ENCODE results near the gene SINHCAF. TPM values are rescaled to one million over a fixed set of nuclear protein-coding genes. Genes with fewer than 3 reads are reported as not detected.

The SINHCAF gene
- total RNA-seq, 1 experiment from 2014 or later: 497 TPM

DNA sequence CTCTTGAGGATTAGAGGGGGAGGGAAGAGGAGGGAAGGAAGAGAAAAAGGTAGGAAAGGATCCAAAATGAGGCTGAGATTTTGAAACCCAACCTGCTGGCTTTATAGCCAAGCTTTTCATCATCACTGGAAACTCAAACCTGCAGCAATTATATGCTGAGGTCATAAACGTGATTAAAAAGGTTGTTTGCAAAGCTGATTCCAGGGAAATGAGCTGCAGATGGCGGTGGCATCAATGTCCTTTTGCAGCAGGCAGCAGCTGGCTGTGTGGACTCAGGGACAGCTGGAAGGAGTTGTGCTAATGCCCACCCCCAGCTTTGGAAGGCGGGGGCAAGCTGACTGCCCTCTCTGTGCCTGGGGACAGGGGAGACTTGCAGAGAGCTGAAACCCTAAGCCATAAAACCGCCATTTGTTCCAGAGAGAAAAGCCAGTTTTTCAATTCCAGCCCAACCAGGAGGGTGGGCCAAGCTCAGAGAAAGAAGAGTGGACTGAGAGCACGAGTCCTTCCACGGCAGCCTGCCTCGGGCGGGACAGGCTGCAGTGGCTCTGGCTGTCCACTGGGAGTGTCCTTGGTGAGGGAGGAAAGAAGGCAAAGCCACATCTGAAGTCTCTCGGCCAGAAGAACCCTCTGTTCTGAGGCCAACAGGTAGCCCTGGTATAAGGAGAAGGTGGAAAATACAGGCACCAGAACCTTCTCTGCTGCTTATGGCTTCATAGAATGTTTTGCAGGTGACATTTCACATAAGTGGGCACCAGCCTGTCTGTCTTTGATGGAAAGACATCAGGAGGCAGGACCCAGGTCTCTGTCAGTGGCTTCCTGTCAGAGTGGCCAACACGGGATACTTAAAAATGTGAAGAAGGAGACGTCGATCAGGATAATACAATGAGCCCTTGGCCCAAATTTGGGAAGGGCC, 90.7 kb downstream of the SINHCAF start:
- Mint-ChIP-seq H3K4me1 (peaks cover 28 to 32% of the 10 kb centered on the region in 2 experiments), H3K4me3 (no peak overlapping the region), H3K9me3 (peaks cover 8% of the 10 kb centered on the region in 2 experiments; a peak in 3 of 5 replicates), H3K27ac (no peak overlapping the region; a peak in 1 of 7 replicates), H3K27me3 (ENCODE audit: low read depth) (peaks cover 22% of the 10 kb centered on the region), H3K36me3 (ENCODE audit: insufficient read depth in 1 of 3, low read depth in 3 of 3) (peaks cover 0 to 4% (median 4%) of the 10 kb centered on the region in 3 experiments; a peak in 1 of 7 replicates)
- Histone ChIP-seq H3K23ac (ENCODE audit: insufficient read length, low read depth, low read length) (no peak overlapping the region), H3K18ac (ENCODE audit: insufficient read length, low read depth, low read length) (no peak overlapping the region), H3K27ac (ENCODE audit: insufficient read length, low read depth, low read length) (no peak overlapping the region), H2BK20ac (ENCODE audit: low read depth, low read length, poor library complexity, severe bottlenecking) (no peak overlapping the region), H2AK5ac (ENCODE audit: insufficient read length, low read length) (no peak overlapping the region), H3K56ac (ENCODE audit: insufficient read length, low read depth, low read length) (no peak overlapping the region), H2BK12ac (ENCODE audit: insufficient read length, low read depth, low read length) (no peak overlapping the region), H4K8ac (replicated peaks; ENCODE audit: insufficient read length, low read depth, low read length) (no peak overlapping the region), H3K79me1 (ENCODE audit: insufficient read depth, low read depth, low read length, poor library complexity, severe bottlenecking) (no peaks in the 10 kb centered on the region), H3T11ph (ENCODE audit: low read length) (no peak overlapping the region), H2BK120ac (ENCODE audit: low read depth, low read length, poor library complexity, severe bottlenecking) (no peak overlapping the region), H4K5ac (ENCODE audit: insufficient read length, low read depth, low read length) (no peak overlapping the region), H3K9ac (ENCODE audit: extremely low read depth, insufficient read length, low read length) (no peak overlapping the region), H3K4ac (ENCODE audit: low read depth, low read length) (no peak overlapping the region), H3K4me1 (ENCODE audit: insufficient read depth, low read length) (no peaks in the 10 kb centered on the region), H2BK5ac (ENCODE audit: insufficient read length, low read length) (no peak overlapping the region), H2AFZ (ENCODE audit: low read length) (no peak overlapping the region), H3K4me2 (ENCODE audit: insufficient read depth, insufficient read length, low read length) (no peak overlapping the region), H3K14ac (ENCODE audit: insufficient read depth, low read length) (no peak overlapping the region), H3K27me3 (ENCODE audit: insufficient read depth, low read length) (no peaks in the 10 kb centered on the region), H2BK15ac (ENCODE audit: low read depth, low read length) (no peak overlapping the region), H4K91ac (ENCODE audit: insufficient read length, low read depth, low read length) (no peak overlapping the region), H3K9me3 (ENCODE audit: control insufficient read depth, low read depth, low read length) (no peaks in the 10 kb centered on the region), H3K79me2 (ENCODE audit: insufficient read depth, low read length) (no peaks in the 10 kb centered on the region), H3K23me2 (ENCODE audit: insufficient read length, low read depth, low read length, poor library complexity, severe bottlenecking) (no peaks in the 10 kb centered on the region), H4K20me1 (ENCODE audit: control insufficient read depth, insufficient read depth, insufficient read length) (no peaks in the 10 kb centered on the region)
- peak; percentile 80 for DNase-seq
- TF ChIP-seq, protein P1, sequence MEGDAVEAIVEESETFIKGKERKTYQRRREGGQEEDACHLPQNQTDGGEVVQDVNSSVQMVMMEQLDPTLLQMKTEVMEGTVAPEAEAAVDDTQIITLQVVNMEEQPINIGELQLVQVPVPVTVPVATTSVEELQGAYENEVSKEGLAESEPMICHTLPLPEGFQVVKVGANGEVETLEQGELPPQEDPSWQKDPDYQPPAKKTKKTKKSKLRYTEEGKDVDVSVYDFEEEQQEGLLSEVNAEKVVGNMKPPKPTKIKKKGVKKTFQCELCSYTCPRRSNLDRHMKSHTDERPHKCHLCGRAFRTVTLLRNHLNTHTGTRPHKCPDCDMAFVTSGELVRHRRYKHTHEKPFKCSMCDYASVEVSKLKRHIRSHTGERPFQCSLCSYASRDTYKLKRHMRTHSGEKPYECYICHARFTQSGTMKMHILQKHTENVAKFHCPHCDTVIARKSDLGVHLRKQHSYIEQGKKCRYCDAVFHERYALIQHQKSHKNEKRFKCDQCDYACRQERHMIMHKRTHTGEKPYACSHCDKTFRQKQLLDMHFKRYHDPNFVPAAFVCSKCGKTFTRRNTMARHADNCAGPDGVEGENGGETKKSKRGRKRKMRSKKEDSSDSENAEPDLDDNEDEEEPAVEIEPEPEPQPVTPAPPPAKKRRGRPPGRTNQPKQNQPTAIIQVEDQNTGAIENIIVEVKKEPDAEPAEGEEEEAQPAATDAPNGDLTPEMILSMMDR (conservative IDR thresholded peaks at IDR 0.05): peak; percentile 63
- WGBS (ENCODE audit: extremely low coverage, insufficient read length, low lambda C conversion rate): no CpG with 5 or more reads among the region's 12 CpGs

Measured in H9 (cell line).